ENCODE data around the gene TMEM38A.
"Not testable (repeated sequence)": the region's sequence is repeated elsewhere in the genome, so short reads cannot be mapped to it uniquely, and the experiment has no call there.

Gene TMEM38A

DNA sequence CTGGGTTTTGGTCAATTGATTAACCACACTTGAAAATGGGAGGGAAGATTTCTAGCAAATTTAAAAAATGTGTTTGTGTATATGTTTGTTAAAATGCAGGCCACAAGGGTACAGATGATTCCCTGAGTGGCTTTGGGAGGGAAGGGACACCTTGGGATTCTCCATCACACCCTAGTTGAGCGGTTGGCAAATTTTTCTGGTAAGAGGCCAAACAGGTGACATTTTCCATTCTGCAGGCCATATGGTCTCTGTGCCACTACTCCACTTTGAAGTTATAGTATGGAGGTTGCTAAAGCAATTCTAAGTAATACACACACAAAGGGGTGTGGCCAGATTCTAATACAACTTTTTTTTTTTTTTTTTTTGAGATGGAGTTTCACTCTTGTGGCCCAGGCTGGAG lies 20.0 kb upstream of the TMEM38A start:
- DNase-seq: no peak

- DNase-seq: no peak
These were observed 19.2 kb upstream of the TMEM38A start for GRCh38 chr19:16641695-16642094.

DNA sequence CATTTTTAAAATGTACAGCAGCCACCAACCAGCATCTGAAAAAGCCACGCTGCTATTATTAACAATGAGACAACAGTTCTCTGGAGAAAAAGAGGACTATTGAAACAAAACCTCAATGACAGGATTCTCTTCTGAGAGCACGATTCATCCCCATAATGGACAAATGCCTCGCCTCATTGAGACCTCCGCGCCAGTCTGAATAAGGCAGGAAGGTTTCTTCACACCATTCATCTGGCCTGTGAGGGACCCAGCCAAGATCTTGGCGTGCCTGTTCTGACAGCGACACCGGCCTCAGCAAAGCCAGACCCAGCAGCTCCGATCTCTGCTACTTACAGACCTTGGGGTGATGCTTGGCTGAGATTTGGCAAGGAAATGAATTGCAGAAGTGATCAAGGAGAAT lies 15.8 kb upstream of the TMEM38A start:
- DNase-seq: no peak

DNA sequence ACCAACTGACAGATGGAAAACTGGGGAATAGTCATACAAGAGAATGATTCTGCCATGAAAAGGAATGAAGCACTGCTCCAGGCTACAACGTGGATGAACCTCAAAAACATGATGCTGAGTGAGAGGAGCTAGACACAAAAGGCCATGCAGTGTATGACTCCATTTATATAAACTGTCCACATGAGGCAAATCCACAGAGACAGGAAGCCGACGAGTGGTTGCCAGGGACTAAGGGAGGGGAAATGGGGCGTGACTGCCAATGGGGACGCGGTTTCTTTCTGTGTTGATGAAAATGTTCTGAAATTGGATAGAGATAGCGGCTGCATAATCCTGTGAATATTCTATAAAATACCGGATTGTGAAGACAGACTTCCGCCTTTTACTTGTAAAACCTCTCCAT lies 11.2 kb upstream of the TMEM38A start:
- no peak for DNase-seq

DNA sequence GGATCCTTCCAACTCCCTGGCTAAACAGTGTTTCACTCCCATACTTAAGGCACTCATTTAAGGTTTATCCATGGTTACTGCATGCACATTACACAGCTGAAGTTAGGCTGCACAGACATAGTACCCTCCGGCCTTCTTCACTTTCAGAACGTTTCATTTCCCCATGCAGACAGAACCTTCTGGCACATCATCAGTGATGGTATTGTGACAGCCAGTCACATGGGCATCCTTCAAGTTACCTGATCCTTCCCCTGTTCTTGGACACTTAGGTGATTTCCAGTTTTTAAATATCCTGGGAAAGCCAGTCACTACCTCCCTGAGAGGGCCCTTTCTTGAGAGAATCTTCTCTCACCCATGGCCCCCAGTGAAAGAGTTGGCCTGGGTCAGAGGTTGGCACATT lies 10.1 kb upstream of the TMEM38A start:
- DNase-seq: no peak

- DNase-seq: not testable (repeated sequence)
These were observed 9.3 kb upstream of the TMEM38A start for GRCh38 chr19:16651421-16652188.

GRCh38 chr19:16652854-16653253 lies 8.1 kb upstream of the TMEM38A start:
- no peak for DNase-seq

GRCh38 chr19:16654140-16654539 lies 6.8 kb upstream of the TMEM38A start:
- DNase-seq: peak; percentile 20

DNA sequence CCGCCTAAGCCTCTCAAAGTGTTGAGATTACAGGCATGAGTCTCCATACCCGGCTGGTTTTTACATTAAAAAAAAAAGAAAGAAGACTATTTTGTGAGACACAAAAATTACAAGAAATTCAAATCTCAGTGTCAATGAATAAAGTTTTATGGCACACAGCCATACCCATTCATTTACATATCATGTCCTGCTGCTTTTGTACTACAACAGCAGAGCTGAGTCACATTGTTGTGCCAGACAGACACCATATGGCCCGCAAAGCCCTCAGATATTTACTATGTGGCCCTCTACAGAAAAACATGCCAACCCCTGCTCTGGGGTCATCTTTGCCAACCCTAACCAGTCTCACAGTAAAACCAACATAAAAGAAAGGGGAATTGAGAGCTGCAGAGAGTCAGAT lies 6.3 kb upstream of the TMEM38A start:
- DNase-seq: no peak

GRCh38 chr19:16655727-16656126 lies 5.2 kb upstream of the TMEM38A start:
- no peak for DNase-seq

- DNase-seq: no peak
These were observed 3.6 kb upstream of the TMEM38A start for GRCh38 chr19:16657384-16657783.

DNA sequence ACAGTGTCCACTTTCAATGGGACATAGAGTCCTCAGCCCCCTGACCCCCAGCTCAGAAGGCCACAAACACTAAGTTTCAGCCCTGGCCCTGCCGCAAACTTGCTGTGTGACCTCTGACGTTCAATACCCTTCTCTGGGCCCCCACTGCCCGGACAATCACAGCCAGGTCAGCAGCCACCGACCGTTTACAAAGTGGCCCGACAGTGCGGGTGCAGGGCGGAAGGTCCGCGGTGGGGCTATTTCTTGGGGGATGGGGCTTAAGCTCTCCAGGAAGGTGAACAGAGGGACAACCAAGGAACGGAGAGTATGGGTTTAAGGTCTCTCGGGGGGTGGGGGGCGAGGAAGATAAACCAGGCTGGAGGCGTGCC lies 1.5 kb upstream of the TMEM38A start:
- no peak for DNase-seq

DNA sequence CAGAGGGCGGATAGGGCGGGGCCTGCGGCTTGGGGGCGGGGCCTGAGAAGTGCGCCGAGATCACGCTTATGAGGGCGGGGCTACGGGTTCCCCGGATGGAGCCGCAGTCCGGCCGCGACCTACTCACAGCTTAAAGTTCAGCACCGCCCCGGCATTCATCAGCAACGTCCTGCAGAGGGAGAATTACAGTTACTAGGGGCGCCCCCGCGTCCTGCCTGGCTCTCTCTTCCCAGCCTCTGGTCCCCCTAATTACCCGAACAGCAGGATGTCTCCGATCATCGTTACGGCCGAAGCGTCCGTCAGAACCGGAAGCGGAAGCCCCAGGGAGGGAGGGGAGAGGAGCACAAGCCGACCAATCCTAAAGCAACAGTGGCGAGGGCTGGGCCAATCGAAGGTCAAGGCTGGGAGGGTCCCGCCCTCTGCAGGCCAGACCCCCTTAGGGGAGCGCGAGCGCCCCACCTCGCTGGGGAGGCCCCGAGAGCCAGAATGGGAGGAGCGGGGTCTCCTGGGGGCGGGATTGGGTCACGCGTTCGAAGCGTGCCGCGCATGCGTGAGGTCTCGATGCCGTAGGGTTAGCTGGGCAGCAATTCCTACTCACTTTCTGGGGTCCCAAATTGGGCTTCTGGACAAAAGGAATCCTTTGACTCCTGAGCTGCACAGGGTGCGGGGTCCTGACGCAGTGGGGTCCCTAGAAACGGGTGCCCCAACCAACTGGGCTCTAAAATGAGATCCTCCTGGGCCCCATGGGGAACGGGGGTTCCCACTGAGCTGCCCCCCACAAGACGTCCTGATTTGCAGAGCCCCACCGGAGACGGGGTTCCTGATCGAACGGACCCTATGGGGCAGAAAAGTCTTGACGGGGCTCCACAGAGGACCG lies 869 bp upstream of the TMEM38A start, which contains the start of gene SMIM7:
Gene SMIM7, minus strand, starts transcription at position 313 of the 877 bp plus-strand sequence. Its CDS starts 34 bp downstream, at position 279.
- DNase-seq: peak; percentile 99

GRCh38 chr19:16661480-16662034 lies 618 bp downstream of the TMEM38A start:
- no peak for DNase-seq

DNA sequence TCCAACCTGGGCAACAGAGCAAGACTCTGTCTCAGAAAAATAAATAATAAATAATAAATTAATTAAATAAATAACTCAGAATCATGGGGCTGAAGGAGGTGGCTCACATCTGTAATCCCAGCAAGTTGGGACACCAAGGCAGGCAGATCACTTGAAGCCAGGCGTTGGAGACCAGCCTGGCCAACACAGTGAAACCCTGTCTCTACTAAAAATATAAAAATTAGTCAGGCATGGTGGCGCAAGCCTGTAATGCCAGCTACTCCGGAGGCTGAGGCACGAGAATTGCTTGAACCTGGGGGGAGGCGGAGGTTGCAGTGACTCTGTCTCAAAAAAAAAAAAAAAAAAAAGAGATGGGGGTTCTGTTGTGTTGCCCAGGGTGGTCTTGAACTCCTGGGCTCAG lies 7.2 kb downstream of the TMEM38A start:
- no peak for DNase-seq

GRCh38 chr19:16668702-16669101 lies 7.8 kb downstream of the TMEM38A start:
- DNase-seq: not testable (repeated sequence)

- no peak for DNase-seq
These were observed 9.4 kb downstream of the TMEM38A start for GRCh38 chr19:16670291-16670690.

DNA sequence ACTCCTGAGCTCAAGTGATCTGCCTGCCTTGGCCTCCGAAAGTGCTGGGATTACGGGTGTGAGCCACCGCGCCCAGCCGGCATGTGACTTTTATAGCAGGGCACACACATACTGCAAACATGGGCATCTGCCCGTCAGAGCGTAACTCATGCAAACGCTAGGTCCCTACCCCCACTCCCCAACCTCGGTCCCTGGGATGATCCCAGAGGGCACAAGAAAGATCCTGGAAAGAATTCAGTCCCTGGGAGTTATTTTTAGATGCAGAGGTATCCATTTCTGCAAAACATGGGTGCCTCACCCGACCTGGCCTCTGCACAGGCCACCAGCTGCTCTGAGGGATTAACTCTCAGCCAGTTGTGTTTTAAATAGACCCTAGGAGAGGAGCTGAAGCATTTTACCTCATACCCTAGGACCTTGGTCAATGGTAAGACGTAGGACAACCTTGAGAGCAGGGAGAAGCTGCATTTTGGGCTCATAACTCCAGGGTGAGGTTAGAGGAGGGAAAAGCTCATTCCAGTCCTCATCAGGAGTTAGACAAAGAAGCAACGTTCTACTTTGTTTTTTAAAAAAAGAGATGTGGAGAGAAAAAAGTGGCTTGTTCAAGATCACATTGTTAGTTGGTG lies 10.8 kb downstream of the TMEM38A start:
- DNase-seq: no peak

DNA sequence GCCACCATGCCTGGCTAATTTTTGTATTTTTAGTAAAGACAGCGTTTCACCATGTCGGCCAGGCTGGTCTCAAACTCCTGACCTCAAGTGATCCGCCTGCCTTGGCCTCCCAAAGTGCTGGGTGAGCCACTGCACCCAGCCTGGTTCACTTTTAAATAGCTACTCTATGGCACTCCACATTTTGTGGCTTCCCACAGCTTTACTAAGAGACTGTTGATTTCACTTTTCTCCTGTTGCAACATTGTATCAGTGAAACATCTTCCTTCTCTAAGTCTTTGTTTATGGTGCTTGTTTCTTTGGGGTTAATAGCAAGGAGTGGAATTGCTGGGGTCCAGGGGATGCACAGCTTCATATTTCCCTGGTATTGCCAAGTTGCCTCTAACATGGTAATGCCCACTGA lies 12.3 kb downstream of the TMEM38A start:
- DNase-seq: no peak

DNA sequence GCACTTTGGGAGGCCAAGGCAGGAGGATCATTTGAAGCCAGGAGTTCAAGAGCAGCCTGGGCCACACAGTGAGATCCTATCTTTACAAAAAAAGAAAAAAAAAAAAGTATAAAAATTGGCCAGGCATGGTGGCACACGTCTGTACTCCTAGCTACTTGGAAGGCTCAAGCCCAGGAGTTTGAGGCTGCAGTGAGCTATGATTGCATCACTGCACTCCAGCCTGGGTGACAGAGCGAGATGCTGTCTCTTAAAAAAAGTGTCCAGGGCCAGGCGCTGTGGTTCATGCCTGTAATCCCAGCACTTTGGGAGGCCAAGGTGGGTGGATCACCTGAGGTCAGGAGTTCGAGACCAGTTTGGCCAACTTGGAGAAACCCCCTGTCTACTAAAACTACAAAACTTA lies 12.9 kb downstream of the TMEM38A start:
- DNase-seq: not testable (repeated sequence)

GRCh38 chr19:16676101-16676798 lies 15.3 kb downstream of the TMEM38A start:
- DNase-seq: no peak

GRCh38 chr19:16677055-16677454 lies 16.1 kb downstream of the TMEM38A start:
- no peak for DNase-seq

DNA sequence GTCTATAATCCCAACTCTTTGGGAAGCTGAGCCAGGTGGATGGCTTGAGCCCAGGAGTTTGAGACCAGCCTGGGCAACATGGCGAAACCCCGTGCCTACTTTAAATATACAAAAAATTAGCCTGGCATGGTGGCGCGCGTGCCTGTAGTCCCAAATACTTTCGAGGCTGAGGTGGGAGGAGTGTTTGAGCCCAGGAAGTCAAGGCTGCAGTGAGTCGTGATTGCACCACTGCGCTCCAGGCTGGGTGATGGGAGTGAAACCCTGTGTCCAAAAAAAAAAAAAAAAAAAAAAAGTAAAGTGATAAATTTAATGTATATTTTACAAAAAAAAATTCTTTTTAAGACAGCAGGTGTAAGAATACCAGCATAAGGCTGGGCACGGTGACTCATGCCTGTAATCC lies 17.6 kb downstream of the TMEM38A start:
- DNase-seq: no peak
